K562 (cell line): ENCODE data around the gene GALNT9. TPM values are rescaled to one million over a fixed set of nuclear protein-coding genes. Genes with fewer than 3 reads are reported as not detected.

ENCODE experiments used
- ATAC-seq: fragments of 200-7000 bp; cut with Tn5 transposase; 3 replicates; pipeline ENCODE4 v1.9.1; 2020; ENCODE audit warnings: moderate library complexity
- BruUV-seq: library from RNA; stranded (reverse); fragments of 400-500 nt; replicated peaks from 2 replicates; lab custom pipeline; 2021; lab: Mats Ljungman, UMichigan
- CTCF ChIA-PET: fragments of 300-600 bp; formaldehyde crosslinking; extraction: SDS; loops from one replicate; lab custom pipeline; 2021; ENCODE audit warnings: low intra/inter-chr PET ratio; lab: Yijun Ruan, JAX
- POLR2A ChIA-PET: fragments of 300-600, 350-650 bp; sonication (Branson Sonifier 250); formaldehyde crosslinking; extraction: SDS; loops from one replicate; lab custom pipeline; 2021; ENCODE audit warnings: antibody characterized with exemption, inconsistent platforms; lab: Yijun Ruan, JAX
- DNase-seq, 4 experiments: peaks; one replicate each; pipeline versions ENCODE4 v3.0.0 to v3.0.0-alpha.2; 2011 to 2018; ENCODE audit warnings: low spot score in 3 of 4, mixed read lengths in 3 of 4; ENCODE audit errors: extremely low read depth in 1 of 4
- FAIRE-seq: peaks from 2 replicates; lab custom pipeline; 2011; peaks lifted over from hg19 to GRCh38; lab: Jason Lieb, UNC
- H2AFZ ChIP-seq: 2 replicates; pipeline ENCODE4 v1.6.0; 2011; ENCODE audit warnings: low read depth, low read length, control low read depth, inconsistent platforms
- H3K27ac ChIP-seq: fragments of 200-600 bp; 3 replicates; pipeline ENCODE4 v1.8.0; 2011; ENCODE audit warnings: low read depth, mild to moderate bottlenecking, control low read depth, inconsistent platforms, low read length, moderate library complexity, mixed read lengths; ENCODE audit errors: extremely low read depth
- H3K27me3 ChIP-seq, 2 experiments: fragments of 300-600 bp in 1 of 2; 2 replicates in 1 of 2; 3 replicates in 1 of 2; pipeline versions ENCODE4 v1.6.0 to v1.8.0; 2011; ENCODE audit warnings: inconsistent platforms in 2 of 2, low read length in 2 of 2, mild to moderate bottlenecking in 1 of 2, mixed read lengths in 1 of 2, moderate library complexity in 1 of 2; ENCODE audit not compliant: control insufficient read depth in 2 of 2, insufficient read depth in 2 of 2
- H3K36me3 ChIP-seq: fragments of 300-600 bp; 3 replicates; pipeline ENCODE4 v1.8.0; 2011; ENCODE audit warnings: mild to moderate bottlenecking, low read length, inconsistent platforms; ENCODE audit not compliant: control insufficient read depth, insufficient read depth
- H3K4me1 ChIP-seq, 2 experiments: fragments of 200-600 bp in 1 of 2; replicated peaks in 1 of 2; 2 replicates in 1 of 2; 3 replicates in 1 of 2; pipeline versions ENCODE4 v1.5.1 to v1.8.0; 2011; ENCODE audit warnings: inconsistent platforms in 2 of 2, low read length in 2 of 2, mild to moderate bottlenecking in 1 of 2, mixed read lengths in 1 of 2, moderate library complexity in 1 of 2; ENCODE audit not compliant: control insufficient read depth in 2 of 2, insufficient read depth in 2 of 2
- H3K4me2 ChIP-seq: 2 replicates; pipeline ENCODE4 v1.6.1; 2011; ENCODE audit warnings: low read length, control low read depth, inconsistent platforms, mixed read lengths; ENCODE audit not compliant: insufficient read depth
- H3K4me3 ChIP-seq: fragments of 200-600 bp; sonication (generic), shearing (Covaris generic); 2 replicates; pipeline ENCODE4 v1.5.1; 2016; ENCODE audit warnings: control low read depth, inconsistent platforms
- H3K79me2 ChIP-seq: fragments of 200-600 bp; 3 replicates; pipeline ENCODE4 v1.8.0; 2011; ENCODE audit warnings: low read length, inconsistent platforms; ENCODE audit not compliant: control insufficient read depth, insufficient read depth
- H3K9ac ChIP-seq, 2 experiments: 2 replicates each; pipeline versions ENCODE4 v1.6.0 to v1.6.1; 2011; ENCODE audit warnings: low read depth in 2 of 2, low read length in 2 of 2, control low read depth in 1 of 2, inconsistent platforms in 1 of 2, mild to moderate bottlenecking in 1 of 2, mixed read lengths in 1 of 2; ENCODE audit not compliant: insufficient read depth in 1 of 2
- H3K9me1 ChIP-seq: one replicate; pipeline ENCODE4 v1.6.0; 2011; ENCODE audit warnings: inconsistent platforms, mild to moderate bottlenecking, low read length, moderate library complexity; ENCODE audit not compliant: control insufficient read depth, insufficient read depth
- H3K9me3 ChIP-seq: replicated peaks from 2 replicates; pipeline ENCODE4 v1.5.1; 2011; ENCODE audit warnings: low read depth, low read length, inconsistent platforms; ENCODE audit not compliant: control insufficient read depth, insufficient read depth
- H4K20me1 ChIP-seq: replicated peaks from 2 replicates; pipeline ENCODE4 v1.6.1; 2011; ENCODE audit warnings: low read length, inconsistent platforms, mixed read lengths; ENCODE audit not compliant: control insufficient read depth, insufficient read depth
- ATF2 ChIP-seq: sonication (generic); formaldehyde crosslinking; IDR thresholded peaks from 2 replicates; pipeline ENCODE4 v1.8.1; 2022; ENCODE audit warnings: missing genetic modification reagents
- CHD4 ChIP-seq: fragments of 200-600 bp; sonication (generic); IDR thresholded peaks from 3 replicates; pipeline ENCODE4 v1.6.1; 2012; ENCODE audit warnings: low read depth, mild to moderate bottlenecking, mixed read lengths, low read length, inconsistent platforms; ENCODE audit not compliant: insufficient read depth, insufficient replicate concordance, poor library complexity, severe bottlenecking
- CTBP1 ChIP-seq: fragments of 450-650 bp; IDR thresholded peaks from 2 replicates; pipeline ENCODE4 v1.6.1; 2016; ENCODE audit warnings: borderline replicate concordance
- ERF ChIP-seq: fragments of 450-650 bp; formaldehyde crosslinking; IDR thresholded peaks from 2 replicates; pipeline ENCODE4 v1.4.0; 2020; ENCODE audit warnings: mild to moderate bottlenecking, mixed read lengths
- ESRRA ChIP-seq: fragments of 450-650 bp; IDR thresholded peaks from 2 replicates; pipeline ENCODE4 v1.6.1; 2014; ENCODE audit warnings: low read depth, mild to moderate bottlenecking, moderate library complexity, borderline replicate concordance
- FIP1L1 ChIP-seq: fragments of 200-400 bp; formaldehyde crosslinking; IDR thresholded peaks from 2 replicates; pipeline ENCODE4 v1.6.1; 2018; ENCODE audit warnings: mild to moderate bottlenecking, low read depth, low read length; ENCODE audit not compliant: poor library complexity, severe bottlenecking
- GABPB1 ChIP-seq: sonication (generic); formaldehyde crosslinking; IDR thresholded peaks from 2 replicates; pipeline ENCODE4 v1.8.0; 2022; ENCODE audit warnings: mild to moderate bottlenecking, missing genetic modification reagents
- MAZ ChIP-seq, 2 experiments: fragments of 450-650 bp in 1 of 2; sonication (generic) in 1 of 2; formaldehyde crosslinking; IDR thresholded peaks in 1 of 2; conservative IDR thresholded peaks in 1 of 2; 2 replicates each; pipeline versions ENCODE4 v1.4.0 to v1.5.0; 2020; ENCODE audit warnings: mild to moderate bottlenecking in 1 of 2, missing genetic modification reagents in 1 of 2
- MCM5 ChIP-seq: fragments of 450-650 bp; IDR thresholded peaks from 2 replicates; pipeline ENCODE4 v1.6.1; 2016; ENCODE audit warnings: low read depth
- NELFE ChIP-seq: IDR thresholded peaks from 2 replicates; pipeline ENCODE4 v1.6.1; 2011; ENCODE audit warnings: mild to moderate bottlenecking; ENCODE audit not compliant: insufficient read depth, insufficient read length
- POLR2H ChIP-seq: IDR thresholded peaks from 2 replicates; pipeline ENCODE4 v1.6.1; 2016; ENCODE audit warnings: missing genetic modification characterization, low read depth, mild to moderate bottlenecking, control low read depth, missing compliant biosample characterization, moderate library complexity
- RAD21 ChIP-seq, 2 experiments: fragments of 250-450 bp in 1 of 2; fragments of 450-650 bp in 1 of 2; sonication (Bioruptor Pico) in 1 of 2; formaldehyde crosslinking in 1 of 2; IDR thresholded peaks in 1 of 2; conservative IDR thresholded peaks in 1 of 2; 2 replicates each; pipeline versions ENCODE4 v1.4.0 to v1.8.0; 2020 to 2022; ENCODE audit warnings: mild to moderate bottlenecking in 2 of 2, moderate library complexity in 1 of 2
- RNF219 ChIP-seq: fragments of 250-450 bp; sonication (Bioruptor Pico); IDR thresholded peaks from 2 replicates; pipeline ENCODE4 v1.5.0; 2022; ENCODE audit warnings: mild to moderate bottlenecking
- RUNX1 ChIP-seq: sonication (generic); IDR thresholded peaks from 2 replicates; pipeline ENCODE4 v1.6.1; 2016; ENCODE audit warnings: antibody characterized with exemption, low read depth
- SREBF1 ChIP-seq: fragments of 150-350 bp; IDR thresholded peaks from 2 replicates; pipeline ENCODE4 v1.6.1; 2014; ENCODE audit warnings: antibody characterized with exemption, low read depth, low read length, borderline replicate concordance
- SRSF3 ChIP-seq: fragments of 200-400 bp; formaldehyde crosslinking; IDR thresholded peaks from 2 replicates; pipeline ENCODE4 v1.6.1; 2016; ENCODE audit warnings: mild to moderate bottlenecking, low read length, moderate library complexity; ENCODE audit not compliant: insufficient read depth
- STAG1 ChIP-seq: sonication (generic); formaldehyde crosslinking; IDR thresholded peaks from 2 replicates; pipeline ENCODE4 v1.5.0; 2020; ENCODE audit warnings: missing genetic modification reagents, borderline replicate concordance
- XRCC3 ChIP-seq: fragments of 450-650 bp; IDR thresholded peaks from 2 replicates; pipeline ENCODE4 v1.6.1; 2017; ENCODE audit warnings: mild to moderate bottlenecking, moderate library complexity
- ZNF212 ChIP-seq: fragments of 450-650 bp; formaldehyde crosslinking; IDR thresholded peaks from 2 replicates; pipeline ENCODE4 v1.4.0; 2020; ENCODE audit warnings: mild to moderate bottlenecking
- WGBS: fragments of 100-300 bp; shearing (Covaris generic); methylation state at CpG from one replicate; pipeline ENCODE4 v1.1.6; 2016; ENCODE audit warnings: low coverage, mixed read lengths; ENCODE audit not compliant: insufficient coverage; ENCODE audit errors: missing lambda C conversion rate; 5-methylcytosine and 5-hydroxymethylcytosine counted together
- in situ Hi-C: fragments of 300-500 bp; cut with MboI; formaldehyde crosslinking; loops from 4 replicates; pipeline ENCODE4 v1.15.0; 2018; ENCODE audit warnings: inconsistent platforms, mixed read lengths
- intact Hi-C: fragments of 100-400 bp; cut with micrococcal nuclease; formaldehyde crosslinking; loops from 2 replicates; pipeline ENCODE4 v1.14.2; 2022
- polyA plus RNA-seq, 8 experiments: library from polyadenylated mRNA; depleted of rRNA in 4 of 8; stranded (reverse) in 5 of 8; unstranded in 3 of 8; fragments of >200 nt; fragmentation: Nextera tagmentation in 2 of 8; fragmentation: Illumina TruSeq in 1 of 8; extraction: Ambion mirVana in 2 of 8; extraction: Trizol in 1 of 8; gene quantifications; 2 replicates each; pipeline versions ENCODE4 v1.2.1 to v1.2.3, GENCODE V29; 2011 to 2014; ENCODE audit warnings: inconsistent platforms in 1 of 8, missing spikeins in 1 of 8
- total RNA-seq, 7 experiments: library from RNA; depleted of rRNA in 6 of 7; stranded (reverse); fragments of >200 nt in 6 of 7; fragmentation: Illumina TruSeq in 2 of 7; extraction: Trizol in 2 of 7; gene quantifications; 2 replicates each; pipeline versions ENCODE4 v1.2.1 to v1.2.3, GENCODE V29; 2011 to 2021; ENCODE audit warnings: low replicate concordance in 1 of 7

GALNT9 gene
- total and polyA plus RNA-seq, 9 of the 15 experiments (the other 6 are each of a cell fraction or from before 2014, with no cell fraction given), result not detected

- Histone ChIP-seq H3K4me1 (no peaks in the 10 kb centered on the region; a peak in 1 of 5 replicates), H3K36me3 (no peaks in the 10 kb centered on the region), H2AFZ (no peak overlapping the region), H3K27me3 (peaks cover 14 to 62% of the 10 kb centered on the region in 2 experiments; a peak in 4 of 5 replicates), H3K9me3 (no peaks in the 10 kb centered on the region), H3K9me1 (no peaks in the 10 kb centered on the region), H3K4me2 (no peak overlapping the region), H4K20me1 (no peaks in the 10 kb centered on the region), H3K27ac (no peak overlapping the region), H3K9ac (no peak overlapping the region), H3K79me2 (no peaks in the 10 kb centered on the region), H3K4me3 (no peak overlapping the region)
- no peak for TF ChIP-seq CHD4
- TF ChIP-seq POLR2H, result no peak
- no peak for TF ChIP-seq GABPB1 (CRISPR knock-in tag)
- TF ChIP-seq STAG1 (CRISPR knock-in tag), result no peak
- TF ChIP-seq MCM5, result no peak
- no peak for TF ChIP-seq MAZ (CRISPR knock-in tag; conservative IDR thresholded peaks at IDR 0.05 in 1 of 2, IDR thresholded peaks at IDR 0.05 in 1 of 2)
- no peak for TF ChIP-seq ZNF212 (CRISPR knock-in tag)
- TF ChIP-seq ERF (CRISPR knock-in tag), result no peak
- no peak for TF ChIP-seq ATF2 (CRISPR knock-in tag)
- TF ChIP-seq RNF219 (CRISPR knock-in tag), result no peak
- TF ChIP-seq RUNX1, result no peak
- no peak for TF ChIP-seq SRSF3
- TF ChIP-seq ESRRA, result no peak
- no peak for TF ChIP-seq CTBP1
- no peak for TF ChIP-seq NELFE
- TF ChIP-seq RAD21 (CRISPR knock-in tag; conservative IDR thresholded peaks at IDR 0.05 in 1 of 2, IDR thresholded peaks at IDR 0.05 in 1 of 2), result no peak
- no peak for TF ChIP-seq SREBF1
- no peak for TF ChIP-seq XRCC3
- TF ChIP-seq FIP1L1, result no peak
- FAIRE-seq (no peak), DNase-seq (no peak), ATAC-seq (no peak)
- 0% methylated on average over 10 of the region's 10 CpGs for WGBS
- BruUV-seq, result no TSS peak
- in situ Hi-C loops (no loop called here), intact Hi-C loops (no loop called here)
- ChIA-PET CTCF (no interaction called here), POLR2A (no interaction called here)
These were observed 47.1 kb upstream of the GALNT9 start for GRCh38 chr12:132376464-132376830.
